Lung (tissue), 12 donors: ENCODE measurements around the gene TCHHL1. TPM values are rescaled to one million over a fixed set of nuclear protein-coding genes. Genes with fewer than 3 reads are reported as not detected.

Experiments
- ATAC-seq: fragments of 200-7000 bp; cut with Tn5 transposase; one replicate; pipeline ENCODE4 v1.9.1; 2020; ENCODE audit warnings: moderate number of reproducible peaks; ENCODE audit not compliant: insufficient read depth, low FRiP score
- DNase-seq, 3 donors: peaks; one replicate each; pipeline ENCODE4 v3.0.0-alpha.2; 2013 to 2017
- H3K27ac ChIP-seq, 2 donors: one replicate each; pipeline ENCODE4 v1.5.1; 2013; ENCODE audit warnings: mild to moderate bottlenecking in 2 of 2, moderate library complexity in 2 of 2, control low read depth in 1 of 2, inconsistent platforms in 1 of 2, low read depth in 1 of 2, low read length in 1 of 2
- H3K27me3 ChIP-seq, 3 donors: one replicate each; pipeline ENCODE4 v1.5.1; 2013; ENCODE audit warnings: low read length in 2 of 3; ENCODE audit not compliant: control insufficient read depth in 3 of 3, insufficient read depth in 3 of 3
- H3K36me3 ChIP-seq, 4 donors: one replicate each; pipeline ENCODE4 v1.5.1; 2013; ENCODE audit warnings: low read length in 4 of 4, mild to moderate bottlenecking in 1 of 4, moderate library complexity in 1 of 4; ENCODE audit not compliant: control insufficient read depth in 4 of 4, insufficient read depth in 4 of 4
- H3K4me1 ChIP-seq, 5 donors: one replicate each; pipeline ENCODE4 v1.5.1; 2013; ENCODE audit warnings: low read length in 5 of 5, mild to moderate bottlenecking in 2 of 5, moderate library complexity in 1 of 5; ENCODE audit not compliant: control insufficient read depth in 5 of 5, insufficient read depth in 5 of 5
- H3K4me3 ChIP-seq: one replicate; pipeline ENCODE4 v1.5.1; 2013; ENCODE audit warnings: mild to moderate bottlenecking, control low read depth, moderate library complexity
- H3K9ac ChIP-seq, 2 donors: one replicate each; pipeline ENCODE4 v1.5.1; 2013; ENCODE audit warnings: low read length in 2 of 2, control low read depth in 1 of 2; ENCODE audit not compliant: insufficient read depth in 1 of 2
- H3K9me3 ChIP-seq, 4 donors: one replicate each; pipeline ENCODE4 v1.5.1; 2013; ENCODE audit warnings: low read length in 3 of 4, mild to moderate bottlenecking in 1 of 4, moderate library complexity in 1 of 4; ENCODE audit not compliant: control insufficient read depth in 4 of 4, insufficient read depth in 3 of 4
- CTCF ChIP-seq: IDR thresholded peaks from 2 replicates; pipeline ENCODE4 v1.5.1; 2012; ENCODE audit warnings: mild to moderate bottlenecking; ENCODE audit errors: control extremely low read depth, extremely low read depth
- WGBS, 2 donors: extraction: QIAGEN DNeasy Blood & Tissue Kit; methylation state at CpG; one replicate each; pipeline ENCODE4 v1.1.7; 2013; 5-methylcytosine and 5-hydroxymethylcytosine counted together
- polyA plus RNA-seq, 2 donors: library from polyadenylated mRNA; stranded (reverse); fragments of 200-250 nt; gene quantifications; one replicate each; pipeline ENCODE4 v1.2.1, GENCODE V29; 2013
- total RNA-seq, 2 donors: library from RNA; depleted of rRNA in 1 of 2; stranded (reverse); fragments of >200 nt in 1 of 2; gene quantifications; one replicate each; pipeline ENCODE4 v1.2.1, GENCODE V29; 2014 to 2021
- donor health status: control.
- donor health status: control.
- donor health status: Bipolar disorder and iron deficiency.
- donor health status: healthy.
- donor health status: DM: yes; HTN: yes; CAD: no.

The TCHHL1 gene
- total and polyA plus RNA-seq, 4 donors: not detected

GRCh38 chr1:152078831-152079441 is 9.9 kb downstream of the TCHHL1 start:
- Histone ChIP-seq H3K36me3 (no peaks in the 10 kb centered on the region), H3K4me1 (no peaks in the 10 kb centered on the region), H3K9ac (no peak overlapping the region), H3K9me3 (peaks cover 0 to 5% (median 0%) of the 10 kb centered on the region in 4 donors), H3K4me3 (no peak overlapping the region), H3K27ac (no peak overlapping the region), H3K27me3 (no peaks in the 10 kb centered on the region)
- TF ChIP-seq CTCF: no peak
- 86 to 90% methylated on average over 24 of the region's 24 CpGs for WGBS, 2 donors
- ATAC-seq: no peak
- DNase-seq: no peak

GRCh38 chr1:152072311-152072710 is 16.6 kb downstream of the TCHHL1 start:
- ATAC-seq: no peak
- H3K27ac ChIP-seq: no peak overlapping the region
- no peak for TF ChIP-seq CTCF

GRCh38 chr1:152071123-152071522 is 17.7 kb downstream of the TCHHL1 start:
- ATAC-seq: no peak
- 75 to 79% methylated on average over 3 of the region's 3 CpGs for whole genome bisulfite sequencing, 2 donors
- DNase-seq: no peak
- Histone ChIP-seq H3K27ac (no peak overlapping the region), H3K27me3 (peaks cover 0 to 7% (median 0%) of the 10 kb centered on the region in 3 donors), H3K36me3 (no peaks in the 10 kb centered on the region), H3K4me3 (no peak overlapping the region), H3K9me3 (no peaks in the 10 kb centered on the region), H3K9ac (no peak overlapping the region), H3K4me1 (no peaks in the 10 kb centered on the region)
- TF ChIP-seq CTCF: no peak

More at GRCh38 chr1:152072311-152072710, 16.6 kb downstream of the TCHHL1 start:
- no peaks in the 10 kb centered on the region for H3K9me3 ChIP-seq
- H3K4me1 ChIP-seq: no peaks in the 10 kb centered on the region
- WGBS, 2 donors: 80 to 90% methylated on average over 3 of the region's 3 CpGs
- H3K4me3 ChIP-seq: no peak overlapping the region
- no peak for DNase-seq
- H3K36me3 ChIP-seq: no peaks in the 10 kb centered on the region
- peaks cover 0 to 6% (median 0%) of the 10 kb centered on the region in 3 donors for H3K27me3 ChIP-seq
- H3K9ac ChIP-seq: no peak overlapping the region

GRCh38 chr1:152067929-152068328 is 20.9 kb downstream of the TCHHL1 start:
- DNase-seq (no peak), ATAC-seq (no peak)
- Histone ChIP-seq H3K9me3 (no peaks in the 10 kb centered on the region), H3K27ac (no peak overlapping the region), H3K36me3 (no peaks in the 10 kb centered on the region), H3K9ac (no peak overlapping the region), H3K4me3 (no peak overlapping the region), H3K4me1 (no peaks in the 10 kb centered on the region), H3K27me3 (peaks cover 0 to 7% (median 0%) of the 10 kb centered on the region in 3 donors)
- TF ChIP-seq CTCF: no peak
- WGBS, 2 donors: 69 to 73% methylated on average over 1 of the region's 1 CpG
